Measurements from ENCODE around the gene RAD51B.

GRCh38 chr14:68226523-68226922 is 406.9 kb downstream of the RAD51B start:
- TF ChIP-seq YY1 (IDR thresholded peaks at IDR 0.05; ENCODE audit: insufficient read depth, insufficient read length) (no peak), ZNF274 (IDR thresholded peaks at IDR 0.05; ENCODE audit: low read depth, low read length) (no peak), SUZ12 (IDR thresholded peaks at IDR 0.05; ENCODE audit: extremely low read depth, insufficient read depth, insufficient read length) (no peak)
